K562 (cell line): Measurements from ENCODE around the gene ACTR1B. TPM values are rescaled to one million over a fixed set of nuclear protein-coding genes. Genes with fewer than 3 reads are reported as not detected.

Source experiments
- CHD1 ChIP-seq: fragments of 200-600 bp; sonication (generic); IDR thresholded peaks from one replicate; pipeline ENCODE4 v1.6.1; 2012; ENCODE audit warnings: mild to moderate bottlenecking, moderate library complexity, low read length, inconsistent platforms
- GATA2 ChIP-seq: sonication (generic); formaldehyde crosslinking; IDR thresholded peaks from 2 replicates; pipeline ENCODE4 v1.4.0; 2020; ENCODE audit warnings: mild to moderate bottlenecking, missing genetic modification reagents
- HCFC1 ChIP-seq: IDR thresholded peaks from 2 replicates; pipeline ENCODE4 v1.6.1; 2012; ENCODE audit warnings: low read depth, low read length, improper control_type of control experiment
- HLTF ChIP-seq: fragments of 450-650 bp; IDR thresholded peaks from 2 replicates; pipeline ENCODE4 v1.6.1; 2016
- KHSRP ChIP-seq: fragments of 450-650 bp; IDR thresholded peaks from 2 replicates; pipeline ENCODE4 v1.6.1; 2017
- MIER1 ChIP-seq: fragments of 450-650 bp; IDR thresholded peaks from 2 replicates; pipeline ENCODE4 v1.6.1; 2016; ENCODE audit warnings: antibody characterized with exemption, mild to moderate bottlenecking, low read depth
- MTA3 ChIP-seq: fragments of 450-650 bp; formaldehyde crosslinking; IDR thresholded peaks from 2 replicates; pipeline ENCODE4 v1.6.1; 2017; ENCODE audit warnings: mild to moderate bottlenecking, borderline replicate concordance
- PCBP1 ChIP-seq: fragments of 200-400 bp; formaldehyde crosslinking; IDR thresholded peaks from 2 replicates; pipeline ENCODE4 v1.6.1; 2018; ENCODE audit warnings: mild to moderate bottlenecking, low read depth, low read length; ENCODE audit not compliant: poor library complexity, severe bottlenecking
- POLR2AphosphoS5 ChIP-seq: IDR thresholded peaks from 2 replicates; pipeline ENCODE4 v1.6.1; 2011; ENCODE audit warnings: mild to moderate bottlenecking, low read depth, low read length, moderate library complexity; ENCODE audit not compliant: control insufficient read depth, insufficient read depth
- RAD21 ChIP-seq, 2 experiments: fragments of 250-450 bp in 1 of 2; fragments of 450-650 bp in 1 of 2; sonication (Bioruptor Pico) in 1 of 2; formaldehyde crosslinking in 1 of 2; IDR thresholded peaks in 1 of 2; conservative IDR thresholded peaks in 1 of 2; 2 replicates each; pipeline versions ENCODE4 v1.4.0 to v1.8.0; 2020 to 2022; ENCODE audit warnings: mild to moderate bottlenecking in 2 of 2, moderate library complexity in 1 of 2
- SIN3A ChIP-seq, 2 experiments: fragments of 150-350 bp in 1 of 2; IDR thresholded peaks; 2 replicates each; pipeline ENCODE4 v1.6.1; 2011 to 2016; ENCODE audit warnings: borderline replicate concordance in 2 of 2, low read depth in 2 of 2, low read length in 2 of 2, mild to moderate bottlenecking in 2 of 2, moderate library complexity in 2 of 2; ENCODE audit not compliant: control insufficient read depth in 1 of 2
- SMAD3 ChIP-seq: fragments of 450-650 bp; formaldehyde crosslinking; conservative IDR thresholded peaks from 2 replicates; pipeline ENCODE4 v1.4.0; 2020; ENCODE audit warnings: mild to moderate bottlenecking
- SMARCE1 ChIP-seq: fragments of 450-650 bp; IDR thresholded peaks from 2 replicates; pipeline ENCODE4 v1.7.1; 2016; ENCODE audit warnings: mild to moderate bottlenecking
- SREBF2 ChIP-seq: sonication (generic); formaldehyde crosslinking; IDR thresholded peaks from 2 replicates; pipeline ENCODE4 v1.4.0; 2020; ENCODE audit warnings: mild to moderate bottlenecking, missing genetic modification reagents
- TARDBP ChIP-seq: fragments of 450-650 bp; IDR thresholded peaks from 2 replicates; pipeline ENCODE4 v1.6.1; 2016
- TEAD4 ChIP-seq, 2 experiments: sonication (generic) in 1 of 2; formaldehyde crosslinking in 1 of 2; IDR thresholded peaks; 2 replicates each; pipeline versions ENCODE4 v1.6.1 to v1.8.0; 2012 to 2022; ENCODE audit warnings: borderline replicate concordance in 1 of 2, inconsistent platforms in 1 of 2, low read length in 1 of 2, mild to moderate bottlenecking in 1 of 2, missing genetic modification reagents in 1 of 2
- TRIM28 ChIP-seq: fragments of 450-650 bp; IDR thresholded peaks from 2 replicates; pipeline ENCODE4 v1.6.1; 2017
- XRCC3 ChIP-seq: fragments of 450-650 bp; IDR thresholded peaks from 2 replicates; pipeline ENCODE4 v1.6.1; 2017; ENCODE audit warnings: mild to moderate bottlenecking, moderate library complexity
- ZFPM2 ChIP-seq: fragments of 250-450 bp; sonication (Bioruptor Pico); IDR thresholded peaks from 2 replicates; pipeline ENCODE4 v1.5.1; 2022; ENCODE audit warnings: mild to moderate bottlenecking
- ZNF184 ChIP-seq: sonication (generic); formaldehyde crosslinking; IDR thresholded peaks from 2 replicates; pipeline ENCODE4 v1.5.0; 2020; ENCODE audit warnings: missing genetic modification reagents
- ZNF217 ChIP-seq: sonication (generic); formaldehyde crosslinking; IDR thresholded peaks from 2 replicates; pipeline ENCODE4 v1.8.0; 2022; ENCODE audit warnings: mild to moderate bottlenecking, missing genetic modification reagents
- ZNF347 ChIP-seq: fragments of 450-650 bp; formaldehyde crosslinking; IDR thresholded peaks from 2 replicates; pipeline ENCODE4 v1.4.0; 2020; ENCODE audit warnings: low read depth, mild to moderate bottlenecking, moderate library complexity
- ZNF707 ChIP-seq: fragments of 250-450 bp; sonication (Bioruptor Pico); conservative IDR thresholded peaks from 2 replicates; pipeline ENCODE4 v1.8.0; 2022; ENCODE audit warnings: inconsistent platforms, mild to moderate bottlenecking, moderate library complexity
- polyA plus RNA-seq, 8 experiments: library from polyadenylated mRNA; depleted of rRNA in 4 of 8; stranded (reverse) in 5 of 8; unstranded in 3 of 8; fragments of >200 nt; fragmentation: Nextera tagmentation in 2 of 8; fragmentation: Illumina TruSeq in 1 of 8; extraction: Ambion mirVana in 2 of 8; extraction: Trizol in 1 of 8; gene quantifications; 2 replicates each; pipeline versions ENCODE4 v1.2.1 to v1.2.3, GENCODE V29; 2011 to 2014; ENCODE audit warnings: inconsistent platforms in 1 of 8, missing spikeins in 1 of 8
- total RNA-seq, 7 experiments: library from RNA; depleted of rRNA in 6 of 7; stranded (reverse); fragments of >200 nt in 6 of 7; fragmentation: Illumina TruSeq in 2 of 7; extraction: Trizol in 2 of 7; gene quantifications; 2 replicates each; pipeline versions ENCODE4 v1.2.1 to v1.2.3, GENCODE V29; 2011 to 2021; ENCODE audit warnings: low replicate concordance in 1 of 7
- TF ChIP-seq, protein P1 (sequence below): fragments of 200-800 bp; sonication (Bioruptor generic); IDR thresholded peaks from 2 replicates; pipeline ENCODE4 v1.6.1; 2017; ENCODE audit warnings: missing genetic modification characterization, missing compliant biosample characterization
- TF ChIP-seq, protein P2 (sequence below), 3 experiments: fragments of 200-800 bp in 1 of 3; sonication (Bioruptor generic) in 1 of 3; sonication (generic) in 1 of 3; formaldehyde crosslinking in 1 of 3; IDR thresholded peaks; 2 replicates each; pipeline versions ENCODE4 v1.6.1 to v1.8.0; 2016 to 2022; ENCODE audit warnings: mild to moderate bottlenecking in 2 of 3, missing compliant biosample characterization in 2 of 3, missing genetic modification characterization in 2 of 3, missing genetic modification reagents in 1 of 3

The ACTR1B gene
- total and polyA plus RNA-seq, 9 of the 15 experiments (the other 6 are each of a cell fraction or from before 2014, with no cell fraction given): 0.49 to 42.3 (median 22.5) TPM

DNA sequence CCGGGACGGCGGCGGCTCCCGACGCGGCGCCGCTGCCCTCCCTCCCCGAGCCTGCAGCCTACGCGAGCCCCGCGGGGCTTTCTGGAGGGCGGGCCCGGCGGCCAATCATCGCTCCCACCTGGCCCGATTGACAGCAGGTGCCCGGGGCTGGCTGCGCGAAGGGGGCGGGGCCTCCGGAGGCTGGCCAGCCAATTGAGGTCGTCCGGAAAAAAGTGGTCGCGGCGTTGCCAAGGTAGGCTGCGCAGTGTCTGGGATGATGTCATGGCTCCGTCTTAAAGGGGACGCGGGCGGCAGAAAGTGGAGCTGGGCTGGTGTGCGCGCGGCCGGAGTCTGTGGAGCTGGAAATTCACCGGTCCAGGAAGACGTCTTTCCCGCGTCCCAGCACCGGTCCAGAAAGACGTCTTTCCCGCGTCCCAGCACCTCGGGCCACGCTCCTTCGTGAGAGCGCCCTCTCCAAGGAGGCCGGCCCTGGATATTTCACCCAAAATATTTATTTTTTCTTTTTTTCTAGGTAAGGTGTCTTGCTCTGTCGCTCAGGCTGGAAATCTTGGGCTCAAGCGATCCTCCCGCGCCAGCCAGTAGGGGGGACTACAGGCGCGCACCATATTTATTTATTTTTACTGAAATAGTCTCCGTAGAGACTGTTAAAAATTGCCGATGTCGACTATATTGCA lies at the start of gene ACTR1B (continued):
- TF ChIP-seq, protein P1, sequence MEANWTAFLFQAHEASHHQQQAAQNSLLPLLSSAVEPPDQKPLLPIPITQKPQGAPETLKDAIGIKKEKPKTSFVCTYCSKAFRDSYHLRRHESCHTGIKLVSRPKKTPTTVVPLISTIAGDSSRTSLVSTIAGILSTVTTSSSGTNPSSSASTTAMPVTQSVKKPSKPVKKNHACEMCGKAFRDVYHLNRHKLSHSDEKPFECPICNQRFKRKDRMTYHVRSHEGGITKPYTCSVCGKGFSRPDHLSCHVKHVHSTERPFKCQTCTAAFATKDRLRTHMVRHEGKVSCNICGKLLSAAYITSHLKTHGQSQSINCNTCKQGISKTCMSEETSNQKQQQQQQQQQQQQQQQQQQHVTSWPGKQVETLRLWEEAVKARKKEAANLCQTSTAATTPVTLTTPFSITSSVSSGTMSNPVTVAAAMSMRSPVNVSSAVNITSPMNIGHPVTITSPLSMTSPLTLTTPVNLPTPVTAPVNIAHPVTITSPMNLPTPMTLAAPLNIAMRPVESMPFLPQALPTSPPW (CRISPR knock-in tag): peak; percentile 73; the same call in 1 of the 2 replicates
- peak; percentile 44; the same call in 1 of the 2 replicates for TF ChIP-seq MTA3
- TF ChIP-seq ZNF217: no peak
- TF ChIP-seq KHSRP: no peak
- TF ChIP-seq SIN3A (IDR thresholded peaks at IDR 0.05; ENCODE audit: borderline replicate concordance in 2 of 2, control insufficient read depth in 1 of 2, low read depth in 2 of 2, low read length in 2 of 2): no peak
- no peak for TF ChIP-seq TEAD4 (IDR thresholded peaks at IDR 0.05; ENCODE audit: low read length)
- no peak for TF ChIP-seq TEAD4 (CRISPR knock-in tag; IDR thresholded peaks at IDR 0.05; ENCODE audit: borderline replicate concordance)
- no peak for TF ChIP-seq ZNF184 (CRISPR knock-in tag)
- TF ChIP-seq GATA2 (CRISPR knock-in tag): no peak
- TF ChIP-seq, protein P2, sequence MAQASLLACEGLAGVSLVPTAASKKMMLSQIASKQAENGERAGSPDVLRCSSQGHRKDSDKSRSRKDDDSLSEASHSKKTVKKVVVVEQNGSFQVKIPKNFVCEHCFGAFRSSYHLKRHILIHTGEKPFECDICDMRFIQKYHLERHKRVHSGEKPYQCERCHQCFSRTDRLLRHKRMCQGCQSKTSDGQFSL (CRISPR knock-in tag; IDR thresholded peaks at IDR 0.05): no peak
- TF ChIP-seq, protein P2 (tag; IDR thresholded peaks at IDR 0.05): no peak
- no peak for TF ChIP-seq ZNF347 (CRISPR knock-in tag)
- TF ChIP-seq ZNF707 (CRISPR knock-in tag): no peak
- peak; percentile 74 for TF ChIP-seq POLR2AphosphoS5
- no peak for TF ChIP-seq HCFC1
- 0 out of 2 replicates have a peak, but pooled peaks have one; percentile 46 for TF ChIP-seq SMARCE1
- no peak for TF ChIP-seq HLTF
- no peak for TF ChIP-seq ZFPM2 (CRISPR knock-in tag)
- TF ChIP-seq RAD21 (CRISPR knock-in tag; conservative IDR thresholded peaks at IDR 0.05 in 1 of 2, IDR thresholded peaks at IDR 0.05 in 1 of 2): peak; percentile 47 to 59
- no peak for TF ChIP-seq SREBF2
- TF ChIP-seq TARDBP: no peak
- no peak for TF ChIP-seq TRIM28
- no peak for TF ChIP-seq PCBP1
- no peak for TF ChIP-seq XRCC3
- no peak for TF ChIP-seq SMAD3 (CRISPR knock-in tag)
- no peak for TF ChIP-seq MIER1
- TF ChIP-seq CHD1: peak; percentile 31
